HepG2 (cell line): ENCODE data around the gene ABHD1. TPM values are rescaled to one million over a fixed set of nuclear protein-coding genes. Genes with fewer than 3 reads are reported as not detected.

Source experiments
- CENPX ChIP-seq: sonication (generic); formaldehyde crosslinking; IDR thresholded peaks from 2 replicates; pipeline ENCODE4 v1.9.0; 2021; ENCODE audit warnings: mild to moderate bottlenecking, missing genetic modification reagents, moderate library complexity
- ELF1 ChIP-seq: sonication (generic); formaldehyde crosslinking; IDR thresholded peaks from 2 replicates; pipeline ENCODE4 v1.4.0; 2020; ENCODE audit warnings: missing genetic modification reagents
- EP300 ChIP-seq, 3 experiments: sonication (generic) in 1 of 3; formaldehyde crosslinking in 1 of 3; IDR thresholded peaks; 2 replicates each; pipeline versions ENCODE4 v1.5.1 to v1.6.1; 2011 to 2020; ENCODE audit warnings: low read depth in 2 of 3, low read length in 2 of 3, borderline replicate concordance in 1 of 3, improper control_type of control experiment in 1 of 3, mild to moderate bottlenecking in 1 of 3, missing genetic modification reagents in 1 of 3, moderate library complexity in 1 of 3
- HMGXB4 ChIP-seq, 2 experiments: sonication (generic) in 1 of 2; formaldehyde crosslinking in 1 of 2; IDR thresholded peaks; 2 replicates each; pipeline versions ENCODE4 v1.4.0 to v1.6.1; 2018 to 2020; ENCODE audit warnings: missing genetic modification reagents in 2 of 2, borderline replicate concordance in 1 of 2, low read depth in 1 of 2, mild to moderate bottlenecking in 1 of 2, missing biosample characterization in 1 of 2
- HOXA7 ChIP-seq: sonication (generic); formaldehyde crosslinking; IDR thresholded peaks from 2 replicates; pipeline ENCODE4 v1.8.1; 2022; ENCODE audit warnings: mild to moderate bottlenecking, missing genetic modification reagents, moderate library complexity
- PLSCR1 ChIP-seq: sonication (generic); formaldehyde crosslinking; IDR thresholded peaks from 2 replicates; pipeline ENCODE4 v1.5.0; 2020; ENCODE audit warnings: missing genetic modification reagents, mild to moderate bottlenecking, borderline replicate concordance
- POLR2AphosphoS2 ChIP-seq: IDR thresholded peaks from 2 replicates; pipeline ENCODE4 v1.6.1; 2011; ENCODE audit warnings: low read depth, low read length, improper control_type of control experiment
- RFX1 ChIP-seq: fragments of 450-650 bp; IDR thresholded peaks from 2 replicates; pipeline ENCODE4 v1.6.1; 2017
- SRF ChIP-seq: IDR thresholded peaks from 2 replicates; pipeline ENCODE4 v1.6.1; 2011; ENCODE audit warnings: mild to moderate bottlenecking, low read depth, low read length, moderate library complexity
- TEF ChIP-seq: sonication (generic); formaldehyde crosslinking; IDR thresholded peaks from 2 replicates; pipeline ENCODE4 v1.5.0; 2020; ENCODE audit warnings: missing genetic modification reagents
- ZBTB33 ChIP-seq: sonication (generic); formaldehyde crosslinking; IDR thresholded peaks from 2 replicates; pipeline ENCODE4 v1.4.0; 2020; ENCODE audit warnings: missing genetic modification reagents
- ZFP36L2 ChIP-seq: sonication (generic); formaldehyde crosslinking; IDR thresholded peaks from 2 replicates; pipeline ENCODE4 v1.4.0; 2020; ENCODE audit warnings: missing genetic modification reagents
- ZFP37 ChIP-seq: sonication (generic); formaldehyde crosslinking; IDR thresholded peaks from 2 replicates; pipeline ENCODE4 v1.4.0; 2020; ENCODE audit warnings: missing genetic modification reagents, borderline replicate concordance
- ZNF329 ChIP-seq: sonication (generic); formaldehyde crosslinking; IDR thresholded peaks from 2 replicates; pipeline ENCODE4 v1.9.0; 2021; ENCODE audit warnings: low read depth, mild to moderate bottlenecking, missing genetic modification reagents
- ZNF629 ChIP-seq: sonication (generic); formaldehyde crosslinking; conservative IDR thresholded peaks from 2 replicates; pipeline ENCODE4 v1.5.0; 2020; ENCODE audit warnings: missing genetic modification reagents
- ZNF772 ChIP-seq: sonication (generic); formaldehyde crosslinking; IDR thresholded peaks from 2 replicates; pipeline ENCODE4 v1.5.0; 2020; ENCODE audit warnings: mild to moderate bottlenecking, missing genetic modification reagents
- ZNF83 ChIP-seq: sonication (generic); formaldehyde crosslinking; IDR thresholded peaks from 2 replicates; pipeline ENCODE4 v1.4.0; 2020; ENCODE audit warnings: missing genetic modification reagents, mild to moderate bottlenecking, borderline replicate concordance
- ZNF879 ChIP-seq: sonication (generic); formaldehyde crosslinking; IDR thresholded peaks from 2 replicates; pipeline ENCODE4 v1.8.1; 2023; ENCODE audit warnings: missing genetic modification reagents
- polyA plus RNA-seq, 8 experiments: library from polyadenylated mRNA; depleted of rRNA in 3 of 8; stranded (reverse) in 7 of 8; unstranded in 1 of 8; fragments of >200 nt; fragmentation: Illumina TruSeq in 4 of 8; extraction: Trizol in 4 of 8; gene quantifications; 2 replicates each; pipeline versions ENCODE4 v1.2.1 to v1.2.3, GENCODE V29; 2011 to 2016; ENCODE audit warnings: low read depth in 4 of 8, missing spikeins in 1 of 8, mixed read lengths in 1 of 8; ENCODE audit not compliant: insufficient read depth in 1 of 8
- total RNA-seq, 5 experiments: library from RNA; depleted of rRNA; stranded (reverse); fragments of >200 nt; fragmentation: Illumina TruSeq; extraction: Trizol; gene quantifications; 2 replicates each; pipeline ENCODE4 v1.2.3, GENCODE V29; 2016; ENCODE audit warnings: low read depth in 1 of 5

Gene ABHD1
- total and polyA plus RNA-seq, 2 of the 13 experiments (the other 11 are each of a cell fraction or from before 2014, with no cell fraction given): 0.04 to 0.81 TPM

- peak; percentile 65; the same call in 1 of the 2 replicates for TF ChIP-seq ZNF83
- peak; percentile 32; the same call in 1 of the 2 replicates for TF ChIP-seq ELF1 (CRISPR knock-in tag)
- TF ChIP-seq RFX1: no peak
- TF ChIP-seq ZBTB33 (CRISPR knock-in tag): peak; percentile 79
- TF ChIP-seq ZNF329: no peak; the same call in 1 of the 2 replicates
- peak; percentile 96; the same call in 1 of the 2 replicates for TF ChIP-seq PLSCR1 (CRISPR knock-in tag)
- peak; percentile 84 for TF ChIP-seq TEF (CRISPR knock-in tag)
- no peak for TF ChIP-seq ZFP36L2 (CRISPR knock-in tag)
- TF ChIP-seq ZNF879 (CRISPR knock-in tag): no peak
- TF ChIP-seq HMGXB4 (CRISPR knock-in tag; IDR thresholded peaks at IDR 0.05; ENCODE audit: borderline replicate concordance in 1 of 2, low read depth in 1 of 2): peak; percentile 36 to 70; a peak in 3 of 4 replicates
- peak; percentile 88 for TF ChIP-seq ZNF772 (CRISPR knock-in tag)
- no peak for TF ChIP-seq HOXA7 (CRISPR knock-in tag)
- no peak for TF ChIP-seq POLR2AphosphoS2
- TF ChIP-seq CENPX (CRISPR knock-in tag): no peak
- TF ChIP-seq EP300 (IDR thresholded peaks at IDR 0.05; ENCODE audit: low read depth in 2 of 2, low read length in 2 of 2): peak; percentile 88 to 89
- TF ChIP-seq EP300 (CRISPR knock-in tag; IDR thresholded peaks at IDR 0.05; ENCODE audit: borderline replicate concordance): peak; percentile 80
- peak; percentile 94 for TF ChIP-seq ZNF629 (CRISPR knock-in tag)
- no peak for TF ChIP-seq SRF
- TF ChIP-seq ZFP37: peak; percentile 93; the same call in 1 of the 2 replicates
Observed at GRCh38 chr2:27095745-27096651, 27.6 kb upstream of the ABHD1 start (continued).
